Right lobe of liver (tissue), 6 donors: ENCODE results near the gene DNAJC21. TPM values are rescaled to one million over a fixed set of nuclear protein-coding genes. Genes with fewer than 3 reads are reported as not detected.

Experiments used
- ATAC-seq, 4 donors: fragments of 200-7000 bp; cut with Tn5 transposase; one replicate each; pipeline ENCODE4 v1.9.1; 2020; ENCODE audit warnings: mild to moderate bottlenecking in 4 of 4, moderate library complexity in 4 of 4
- DNase-seq, 3 donors: peaks; one replicate each; pipeline ENCODE4 v3.0.0-alpha.2; 2020
- H3K27ac ChIP-seq, 3 donors: fragments of 200-600 bp; one replicate each; pipeline ENCODE4 v1.8.0; 2022
- H3K27me3 ChIP-seq, 2 donors: fragments of 200-600 bp; one replicate each; pipeline ENCODE4 v1.8.0; 2022
- H3K36me3 ChIP-seq, 4 donors: fragments of 200-600 bp; sonication (generic) in 1 of 4; one replicate each; pipeline versions ENCODE4 v1.5.1 to v1.8.0; 2017 to 2022; ENCODE audit warnings: control low read depth in 1 of 4
- H3K4me1 ChIP-seq, 4 donors: fragments of 200-600 bp; sonication (generic) in 1 of 4; one replicate each; pipeline versions ENCODE4 v1.5.1 to v1.8.0; 2017 to 2022; ENCODE audit warnings: control low read depth in 1 of 4
- H3K4me3 ChIP-seq, 3 donors: fragments of 200-600 bp; one replicate each; pipeline ENCODE4 v1.8.0; 2022
- H3K9me3 ChIP-seq, 4 donors: fragments of 200-600 bp; sonication (generic) in 1 of 4; one replicate each; pipeline versions ENCODE4 v1.5.1 to v1.8.0; 2017 to 2022; ENCODE audit warnings: control low read depth in 1 of 4
- POLR2A ChIP-seq: fragments of 450-650 bp; IDR thresholded peaks from one replicate; pipeline ENCODE4 v1.6.1; 2017; ENCODE audit warnings: antibody characterized with exemption, mild to moderate bottlenecking
- WGBS: methylation state at CpG from one replicate; pipeline ENCODE4 v1.1.6; 2018; ENCODE audit warnings: low coverage, low lambda C conversion rate; ENCODE audit not compliant: insufficient coverage; ENCODE audit errors: missing lambda C conversion rate; 5-methylcytosine and 5-hydroxymethylcytosine counted together
- intact Hi-C, 2 donors: fragments of 100-400 bp; cut with DNase I; formaldehyde crosslinking; loops; one replicate each; pipeline versions ENCODE4 v1.11.2 to v1.14.1; 2022
- total RNA-seq, 6 experiments: library from RNA; depleted of rRNA in 2 of 6; stranded (reverse); fragments of >200 nt in 2 of 6; fragmentation: NEBNext Ultra II Directional in 3 of 6; extraction: Animal tissue kit (Norgen Biotek cat#: 25700) in 3 of 6; gene quantifications; one replicate each; pipeline versions ENCODE4 v1.1.0 to v1.2.4, GENCODE V29; 2016 to 2023
- TF ChIP-seq, protein P1 (sequence below), 4 donors: fragments of 200-600 bp in 3 of 4; fragments of 450-650 bp in 1 of 4; IDR thresholded peaks; one replicate each; pipeline versions ENCODE4 v1.5.1 to v1.8.0; 2016 to 2022; ENCODE audit warnings: antibody characterized with exemption in 4 of 4, mild to moderate bottlenecking in 2 of 4
- donor health status: DM: no; HTN: yes; CAD: no.
- donor health status: DM: no; HTN: no; CAD: no.
- donor health status: DM: no; HTN: no; CAD: no.
- donor health status: DM: no; HTN: yes; CAD: no.
- donor health status: DM: no; HTN: yes; CAD: no.

Gene DNAJC21
- total RNA-seq, 6 experiments from 2014 or later, result 13.3 to 23.9 (median 20.2) TPM

- Histone ChIP-seq H3K27ac (no peak overlapping the region), H3K36me3 (no peaks in the 10 kb centered on the region), H3K9me3 (no peaks in the 10 kb centered on the region), H3K27me3 (no peaks in the 10 kb centered on the region), H3K4me3 (no peak overlapping the region), H3K4me1 (no peaks in the 10 kb centered on the region)
- intact Hi-C loops, result no loop called here
- WGBS, result 65% methylated on average over 2 of the region's 2 CpGs
- no peak for TF ChIP-seq POLR2A
- TF ChIP-seq, protein P1, sequence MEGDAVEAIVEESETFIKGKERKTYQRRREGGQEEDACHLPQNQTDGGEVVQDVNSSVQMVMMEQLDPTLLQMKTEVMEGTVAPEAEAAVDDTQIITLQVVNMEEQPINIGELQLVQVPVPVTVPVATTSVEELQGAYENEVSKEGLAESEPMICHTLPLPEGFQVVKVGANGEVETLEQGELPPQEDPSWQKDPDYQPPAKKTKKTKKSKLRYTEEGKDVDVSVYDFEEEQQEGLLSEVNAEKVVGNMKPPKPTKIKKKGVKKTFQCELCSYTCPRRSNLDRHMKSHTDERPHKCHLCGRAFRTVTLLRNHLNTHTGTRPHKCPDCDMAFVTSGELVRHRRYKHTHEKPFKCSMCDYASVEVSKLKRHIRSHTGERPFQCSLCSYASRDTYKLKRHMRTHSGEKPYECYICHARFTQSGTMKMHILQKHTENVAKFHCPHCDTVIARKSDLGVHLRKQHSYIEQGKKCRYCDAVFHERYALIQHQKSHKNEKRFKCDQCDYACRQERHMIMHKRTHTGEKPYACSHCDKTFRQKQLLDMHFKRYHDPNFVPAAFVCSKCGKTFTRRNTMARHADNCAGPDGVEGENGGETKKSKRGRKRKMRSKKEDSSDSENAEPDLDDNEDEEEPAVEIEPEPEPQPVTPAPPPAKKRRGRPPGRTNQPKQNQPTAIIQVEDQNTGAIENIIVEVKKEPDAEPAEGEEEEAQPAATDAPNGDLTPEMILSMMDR (IDR thresholded peaks at IDR 0.05), result no peak
- DNase-seq (no peak), ATAC-seq (no peak)
Measured at GRCh38 chr5:34977934-34978613, 48.7 kb downstream of the DNAJC21 start.

GRCh38 chr5:34978681-34979080 is 49.3 kb downstream of the DNAJC21 start:
- Histone ChIP-seq H3K4me3 (no peak overlapping the region), H3K27me3 (no peaks in the 10 kb centered on the region), H3K9me3 (no peaks in the 10 kb centered on the region), H3K27ac (no peak overlapping the region), H3K4me1 (no peaks in the 10 kb centered on the region), H3K36me3 (no peaks in the 10 kb centered on the region)
- no peak for DNase-seq
- intact Hi-C loops, result no loop called here
- no peak for ATAC-seq
- 48% methylated on average over 3 of the region's 4 CpGs for WGBS
- TF ChIP-seq, protein P1 (IDR thresholded peaks at IDR 0.05), result no peak
- TF ChIP-seq POLR2A, result no peak

- no peaks in the 10 kb centered on the region for H3K4me1 ChIP-seq
- intact Hi-C loops, result no loop called here
- no peaks in the 10 kb centered on the region for H3K36me3 ChIP-seq
- H3K27ac ChIP-seq, result no peak overlapping the region
- TF ChIP-seq, protein P1 (IDR thresholded peaks at IDR 0.05), result no peak
- TF ChIP-seq POLR2A, result no peak
- H3K27me3 ChIP-seq, result no peaks in the 10 kb centered on the region
- H3K4me3 ChIP-seq, result no peak overlapping the region
- H3K9me3 ChIP-seq, result no peaks in the 10 kb centered on the region
- 68% methylated on average over 4 of the region's 4 CpGs for WGBS
- DNase-seq, result no peak
- ATAC-seq, result no peak
Measured at GRCh38 chr5:34982823-34983222, 53.5 kb downstream of the DNAJC21 start.

DNA sequence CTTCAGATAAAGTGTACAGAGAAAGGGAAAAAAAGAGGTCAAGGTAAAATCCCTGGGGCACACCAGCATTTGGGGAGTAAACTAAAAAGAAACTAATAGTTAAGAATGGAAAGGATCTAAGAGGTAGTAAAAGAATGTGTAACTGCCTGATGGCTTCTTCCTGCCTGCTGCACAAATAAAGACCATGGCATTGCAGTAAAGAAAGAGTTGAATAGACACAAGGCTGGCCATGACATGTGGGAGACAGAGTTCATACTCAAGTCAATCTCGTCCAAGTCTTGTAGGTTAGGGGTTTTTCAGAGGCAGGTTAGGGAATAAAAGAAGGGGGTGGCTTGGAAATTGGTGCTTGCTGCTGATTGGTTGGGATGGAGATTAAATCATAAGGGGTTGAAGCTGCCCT is 57.6 kb downstream of the DNAJC21 start:
- no peaks in the 10 kb centered on the region for H3K4me1 ChIP-seq
- intact Hi-C loops, result no loop called here
- H3K36me3 ChIP-seq, result no peaks in the 10 kb centered on the region
- H3K27me3 ChIP-seq, result no peaks in the 10 kb centered on the region
- no peak overlapping the region for H3K27ac ChIP-seq
- no peak for DNase-seq
- WGBS, result 83% methylated on average over 1 of the region's 1 CpG
- no peak for ATAC-seq
- no peak overlapping the region for H3K4me3 ChIP-seq
- no peak for TF ChIP-seq POLR2A
- TF ChIP-seq, protein P1 (IDR thresholded peaks at IDR 0.05), result no peak
- H3K9me3 ChIP-seq, result no peaks in the 10 kb centered on the region
